Upper lobe of left lung (tissue), 4 donors: ENCODE data around the gene C17orf75.

Experiments used
- POLR2A ChIP-seq, 4 donors: fragments of 450-650 bp; IDR thresholded peaks; one replicate each; pipeline ENCODE4 v1.5.1; 2016 to 2017; ENCODE audit warnings: antibody characterized with exemption in 4 of 4, mild to moderate bottlenecking in 2 of 4
- TF ChIP-seq, protein P1 (sequence below), 6 experiments: fragments of 450-650 bp in 4 of 6; fragments of 200-600 bp in 2 of 6; sonication (generic) in 2 of 6; IDR thresholded peaks; one replicate each; pipeline ENCODE4 v1.5.1; 2016 to 2019; ENCODE audit warnings: antibody characterized with exemption in 6 of 6

DNA sequence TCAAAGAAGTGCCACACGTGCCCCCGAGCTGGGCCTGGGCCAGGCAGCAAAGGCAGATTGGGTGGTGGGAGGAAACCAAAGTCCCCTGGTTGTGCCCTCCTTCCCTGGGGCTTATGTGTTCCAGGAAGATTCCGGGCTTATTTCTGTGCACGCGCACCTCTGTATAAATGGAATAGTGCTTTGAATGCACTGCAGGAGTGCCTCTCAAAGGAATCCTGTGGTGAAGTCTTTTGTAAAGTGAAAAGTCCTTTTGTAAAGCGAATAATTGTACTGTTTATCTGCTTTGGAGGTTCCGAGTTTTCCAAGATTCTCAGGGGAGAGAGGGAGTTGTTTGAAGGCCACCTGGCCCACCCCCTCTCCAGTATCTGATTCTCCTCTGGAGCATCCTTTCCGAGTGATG is 26.8 kb downstream of the C17orf75 start:
- TF ChIP-seq, protein P1, sequence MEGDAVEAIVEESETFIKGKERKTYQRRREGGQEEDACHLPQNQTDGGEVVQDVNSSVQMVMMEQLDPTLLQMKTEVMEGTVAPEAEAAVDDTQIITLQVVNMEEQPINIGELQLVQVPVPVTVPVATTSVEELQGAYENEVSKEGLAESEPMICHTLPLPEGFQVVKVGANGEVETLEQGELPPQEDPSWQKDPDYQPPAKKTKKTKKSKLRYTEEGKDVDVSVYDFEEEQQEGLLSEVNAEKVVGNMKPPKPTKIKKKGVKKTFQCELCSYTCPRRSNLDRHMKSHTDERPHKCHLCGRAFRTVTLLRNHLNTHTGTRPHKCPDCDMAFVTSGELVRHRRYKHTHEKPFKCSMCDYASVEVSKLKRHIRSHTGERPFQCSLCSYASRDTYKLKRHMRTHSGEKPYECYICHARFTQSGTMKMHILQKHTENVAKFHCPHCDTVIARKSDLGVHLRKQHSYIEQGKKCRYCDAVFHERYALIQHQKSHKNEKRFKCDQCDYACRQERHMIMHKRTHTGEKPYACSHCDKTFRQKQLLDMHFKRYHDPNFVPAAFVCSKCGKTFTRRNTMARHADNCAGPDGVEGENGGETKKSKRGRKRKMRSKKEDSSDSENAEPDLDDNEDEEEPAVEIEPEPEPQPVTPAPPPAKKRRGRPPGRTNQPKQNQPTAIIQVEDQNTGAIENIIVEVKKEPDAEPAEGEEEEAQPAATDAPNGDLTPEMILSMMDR (IDR thresholded peaks at IDR 0.05), result no peak
- TF ChIP-seq POLR2A (IDR thresholded peaks at IDR 0.05), result no peak
